Fibroblast of lung (primary cell): ENCODE measurements around the gene FAXC. TPM values are rescaled to one million over a fixed set of nuclear protein-coding genes. Genes with fewer than 3 reads are reported as not detected.

Source experiments
- DNase-seq, 2 donors: peaks; one replicate each; pipeline versions ENCODE4 v3.0.0 to v3.0.0-alpha.2; 2010; ENCODE audit warnings: low read depth in 2 of 2
- H2AFZ ChIP-seq: 2 replicates; pipeline ENCODE4 v1.5.1; 2012; ENCODE audit warnings: low read length, control low read depth, inconsistent platforms
- H3K27ac ChIP-seq: 2 replicates; pipeline ENCODE4 v1.5.1; 2011; ENCODE audit warnings: low read length, control low read depth; ENCODE audit not compliant: insufficient read depth
- H3K27me3 ChIP-seq: 2 replicates; pipeline ENCODE4 v1.5.1; 2011; ENCODE audit warnings: mild to moderate bottlenecking, low read length; ENCODE audit not compliant: control insufficient read depth, insufficient read depth
- H3K36me3 ChIP-seq: 2 replicates; pipeline ENCODE4 v1.5.1; 2011; ENCODE audit warnings: low read length; ENCODE audit not compliant: control insufficient read depth, insufficient read depth
- H3K4me1 ChIP-seq: 2 replicates; pipeline ENCODE4 v1.5.1; 2011; ENCODE audit warnings: low read length; ENCODE audit not compliant: control insufficient read depth, insufficient read depth; ENCODE audit errors: extremely low read depth
- H3K4me2 ChIP-seq: 2 replicates; pipeline ENCODE4 v1.5.1; 2011; ENCODE audit warnings: low read length, control low read depth; ENCODE audit not compliant: insufficient read depth; ENCODE audit errors: extremely low read depth
- H3K4me3 ChIP-seq, 4 experiments: fragments of 200-600 bp in 1 of 4; sonication (generic) in 1 of 4; replicated peaks in 1 of 4; 2 replicates each; pipeline ENCODE4 v1.5.1; 2011 to 2016; ENCODE audit warnings: low read length in 4 of 4, low read depth in 3 of 4, mild to moderate bottlenecking in 3 of 4, control low read depth in 2 of 4, inconsistent platforms in 1 of 4, mixed read lengths in 1 of 4; ENCODE audit not compliant: insufficient read depth in 1 of 4; ENCODE audit errors: control extremely low read depth in 1 of 4
- H3K79me2 ChIP-seq: 2 replicates; pipeline ENCODE4 v1.5.1; 2012; ENCODE audit warnings: mild to moderate bottlenecking, low read length, inconsistent platforms; ENCODE audit not compliant: control insufficient read depth, insufficient read depth
- H3K9ac ChIP-seq: 2 replicates; pipeline ENCODE4 v1.5.1; 2011; ENCODE audit warnings: mild to moderate bottlenecking, low read length, control low read depth; ENCODE audit not compliant: insufficient read depth
- H3K9me3 ChIP-seq: 2 replicates; pipeline ENCODE4 v1.5.1; 2012; ENCODE audit warnings: low read depth, low read length; ENCODE audit not compliant: control insufficient read depth, insufficient read depth
- H4K20me1 ChIP-seq: 2 replicates; pipeline ENCODE4 v1.5.1; 2011; ENCODE audit warnings: low read length; ENCODE audit not compliant: control insufficient read depth, insufficient read depth; ENCODE audit errors: extremely low read depth
- EZH2 ChIP-seq: IDR thresholded peaks from 2 replicates; pipeline ENCODE4 v1.5.1; 2012; ENCODE audit warnings: low read length, control low read depth, mild to moderate bottlenecking; ENCODE audit errors: missing control alignments
- polyA plus RNA-seq, 2 donors: library from polyadenylated mRNA; depleted of rRNA in 1 of 2; stranded (reverse) in 1 of 2; unstranded in 1 of 2; fragments of >200 nt; gene quantifications; 2 replicates each; pipeline ENCODE4 v1.2.1, GENCODE V29; 2011 to 2012; ENCODE audit warnings: missing spikeins in 1 of 2
- total RNA-seq: library from RNA; depleted of rRNA; stranded (reverse); fragments of >200 nt; gene quantifications from 2 replicates; pipeline ENCODE4 v1.2.1, GENCODE V29; 2014
- TF ChIP-seq, protein P1 (sequence below), 2 donors: IDR thresholded peaks in 1 of 2; conservative IDR thresholded peaks in 1 of 2; 1 replicate in 1 of 2; 2 replicates in 1 of 2; pipeline ENCODE4 v1.5.1; 2011 to 2012; ENCODE audit warnings: low read length in 2 of 2, control low read depth in 1 of 2, inconsistent platforms in 1 of 2, low read depth in 1 of 2, mild to moderate bottlenecking in 1 of 2

The FAXC gene
- total and polyA plus RNA-seq, 2 donors (not counting 1 experiment from before 2014, with no cell fraction given): 0.17 to 2.7 TPM

DNA sequence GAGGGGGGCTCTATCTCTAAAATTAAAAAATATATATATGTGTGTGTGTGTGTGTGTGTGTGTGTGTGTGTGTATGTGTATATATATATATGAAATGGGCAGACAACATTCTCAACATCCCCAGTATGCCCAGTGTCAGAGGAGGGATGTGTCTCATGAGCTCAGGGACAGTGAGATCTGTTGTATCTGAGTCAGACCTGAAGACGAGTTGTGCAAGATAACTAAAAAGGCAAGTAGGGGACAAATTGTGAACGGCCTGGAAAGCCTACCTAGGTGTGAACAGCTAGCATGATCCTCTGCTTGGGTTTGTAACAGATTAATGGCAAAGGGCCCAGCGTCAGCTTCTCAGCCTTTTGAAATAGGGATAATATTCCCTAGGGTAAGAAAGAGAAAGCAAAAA, 124.3 kb downstream of the FAXC start:
- no peaks in the 10 kb centered on the region for H3K4me1 ChIP-seq
- no peaks in the 10 kb centered on the region for H3K9me3 ChIP-seq
- H3K36me3 ChIP-seq: no peaks in the 10 kb centered on the region
- H3K9ac ChIP-seq: no peak overlapping the region
- TF ChIP-seq, protein P1, sequence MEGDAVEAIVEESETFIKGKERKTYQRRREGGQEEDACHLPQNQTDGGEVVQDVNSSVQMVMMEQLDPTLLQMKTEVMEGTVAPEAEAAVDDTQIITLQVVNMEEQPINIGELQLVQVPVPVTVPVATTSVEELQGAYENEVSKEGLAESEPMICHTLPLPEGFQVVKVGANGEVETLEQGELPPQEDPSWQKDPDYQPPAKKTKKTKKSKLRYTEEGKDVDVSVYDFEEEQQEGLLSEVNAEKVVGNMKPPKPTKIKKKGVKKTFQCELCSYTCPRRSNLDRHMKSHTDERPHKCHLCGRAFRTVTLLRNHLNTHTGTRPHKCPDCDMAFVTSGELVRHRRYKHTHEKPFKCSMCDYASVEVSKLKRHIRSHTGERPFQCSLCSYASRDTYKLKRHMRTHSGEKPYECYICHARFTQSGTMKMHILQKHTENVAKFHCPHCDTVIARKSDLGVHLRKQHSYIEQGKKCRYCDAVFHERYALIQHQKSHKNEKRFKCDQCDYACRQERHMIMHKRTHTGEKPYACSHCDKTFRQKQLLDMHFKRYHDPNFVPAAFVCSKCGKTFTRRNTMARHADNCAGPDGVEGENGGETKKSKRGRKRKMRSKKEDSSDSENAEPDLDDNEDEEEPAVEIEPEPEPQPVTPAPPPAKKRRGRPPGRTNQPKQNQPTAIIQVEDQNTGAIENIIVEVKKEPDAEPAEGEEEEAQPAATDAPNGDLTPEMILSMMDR (conservative IDR thresholded peaks at IDR 0.05 in 1 of 2, IDR thresholded peaks at IDR 0.05 in 1 of 2; ENCODE audit: low read depth in 1 of 2, low read length in 2 of 2): no peak
- no peak for TF ChIP-seq EZH2
- H3K4me2 ChIP-seq: no peak overlapping the region
- H4K20me1 ChIP-seq: no peaks in the 10 kb centered on the region
- no peaks in the 10 kb centered on the region for H3K27me3 ChIP-seq
- no peak overlapping the region for H2AFZ ChIP-seq
- no peaks in the 10 kb centered on the region for H3K79me2 ChIP-seq
- H3K27ac ChIP-seq: no peak overlapping the region
- no peak overlapping the region for H3K4me3 ChIP-seq
- DNase-seq: no peak

Other genes starting within 250 kb of the FAXC start
- gene COQ3, start 44.5 kb upstream of the FAXC start, total RNA-seq: 4.6 and 5.3 TPM in 2 replicates
- 13.3 and 16.5 TPM in 2 replicates for gene COQ3, start 44.5 kb upstream of the FAXC start, polyA plus RNA-seq
- 60.1 and 99.1 TPM in 2 replicates for gene PNISR, start 75.6 kb upstream of the FAXC start, total RNA-seq
- gene PNISR, start 75.6 kb upstream of the FAXC start, polyA plus RNA-seq: 23.4 and 27.7 TPM in 2 replicates
- 17.8 and 23.4 TPM in 2 replicates for gene USP45, start 165.7 kb upstream of the FAXC start, total RNA-seq
- 8.4 and 10.5 TPM in 2 replicates for gene USP45, start 165.7 kb upstream of the FAXC start, polyA plus RNA-seq
- gene CCNC, start 219.0 kb upstream of the FAXC start, total RNA-seq: 50.0 and 57.0 TPM in 2 replicates
- 39.9 and 57.2 TPM in 2 replicates for gene CCNC, start 219.0 kb upstream of the FAXC start, polyA plus RNA-seq